Erythroblast (primary cell): ENCODE measurements around the gene EMP2.

Experiments used
- GATA1 ChIP-seq: IDR thresholded peaks from 2 replicates; pipeline ENCODE4 v1.6.1; 2011; ENCODE audit warnings: low read depth, mild to moderate bottlenecking, control low read depth, low read length, moderate library complexity
- POLR2A ChIP-seq: IDR thresholded peaks from 2 replicates; pipeline ENCODE4 v1.6.1; 2011; ENCODE audit warnings: mild to moderate bottlenecking, low read length

DNA sequence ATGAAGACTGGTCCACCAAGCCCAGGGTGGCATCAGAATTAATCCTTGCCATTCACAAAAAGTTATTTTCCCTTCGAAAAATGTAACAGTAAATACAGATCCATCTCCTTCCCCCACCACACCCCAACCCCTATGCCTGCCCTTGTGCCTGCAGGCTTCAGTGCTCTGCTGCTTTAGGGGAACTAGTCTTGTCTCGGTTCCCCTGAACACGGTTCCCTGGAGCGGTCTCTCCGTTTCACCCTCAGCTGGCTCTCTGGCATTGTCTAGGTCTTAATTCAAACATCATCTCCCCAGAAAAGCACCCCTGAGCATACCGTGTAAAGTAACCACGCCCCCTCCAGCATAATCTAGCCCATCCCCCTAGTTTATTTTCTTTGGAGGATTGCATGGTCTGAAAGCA lies 25.8 kb downstream of the EMP2 start:
- TF ChIP-seq POLR2A, result no peak
- TF ChIP-seq GATA1, result no peak
